GM18517 (cell line): ENCODE data around the gene TAF11.
"Not testable (repeated sequence)": the region's sequence is repeated elsewhere in the genome, so short reads cannot be mapped to it uniquely, and the experiment has no call there.

Source experiments
- ATAC-seq: cut with Tn5 transposase; IDR thresholded peaks from one replicate; pipeline ENCODE4 v1.9.1; 2021; ENCODE audit warnings: mild to moderate bottlenecking, moderate library complexity; ENCODE audit not compliant: unreplicated experiment

The TAF11 gene

DNA sequence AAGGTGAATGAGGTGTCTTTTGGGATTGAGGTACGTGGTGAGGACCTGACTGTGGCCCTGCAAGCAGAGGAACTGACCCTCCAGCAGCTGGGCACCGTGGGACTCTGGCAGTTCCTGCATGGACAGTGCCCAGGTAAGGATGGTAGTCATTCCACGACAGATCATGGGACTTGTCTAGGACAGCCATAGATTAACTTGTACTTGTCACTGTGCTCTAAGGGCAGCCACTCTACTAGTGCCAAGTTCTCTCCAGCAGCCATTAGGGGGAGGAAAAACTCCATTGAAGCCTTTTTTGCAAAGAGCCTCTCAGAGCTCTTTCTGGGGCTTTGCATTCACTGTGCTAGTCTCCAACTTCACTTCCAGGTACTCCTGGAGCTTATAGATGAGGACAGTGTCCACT, 20.4 kb downstream of the TAF11 start:
- no peak for ATAC-seq

DNA sequence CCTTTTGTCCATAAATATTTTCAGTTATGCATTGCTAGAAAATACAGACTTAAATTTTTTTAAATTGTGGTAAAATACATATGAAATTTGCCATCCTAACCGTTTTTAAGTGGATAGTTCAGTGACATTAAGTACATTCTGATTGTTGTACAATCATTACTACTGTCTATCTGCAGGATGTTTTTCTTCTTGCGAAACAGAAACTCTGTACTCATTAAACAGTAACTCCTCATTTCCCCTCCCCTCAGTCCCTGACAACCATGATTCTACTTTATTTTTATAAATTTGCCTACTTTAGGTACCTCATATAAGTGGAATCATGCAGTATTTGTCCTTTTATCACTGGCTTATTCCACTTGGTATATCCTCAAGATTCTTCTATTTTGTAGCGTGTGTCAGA, 21.3 kb downstream of the TAF11 start:
- no peak for ATAC-seq

DNA sequence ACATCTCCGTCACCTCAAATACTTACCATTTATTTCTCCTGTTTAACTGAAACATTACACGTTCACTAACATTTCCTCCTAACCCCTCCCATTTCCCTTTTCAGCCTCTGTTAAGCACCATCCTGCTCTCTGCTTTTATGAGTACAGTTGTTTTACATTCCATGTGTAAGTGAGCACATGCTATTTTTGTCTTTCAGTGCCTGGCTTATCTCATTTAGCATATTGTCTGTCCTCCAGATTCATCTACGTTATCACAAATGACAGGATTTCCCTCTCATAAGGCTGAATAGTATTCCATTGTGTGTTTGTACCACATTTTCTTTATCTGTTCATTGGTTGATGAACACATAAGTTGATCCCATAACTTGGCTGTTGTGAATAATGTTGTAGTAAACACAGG, 22.7 kb downstream of the TAF11 start:
- ATAC-seq, result no peak

DNA sequence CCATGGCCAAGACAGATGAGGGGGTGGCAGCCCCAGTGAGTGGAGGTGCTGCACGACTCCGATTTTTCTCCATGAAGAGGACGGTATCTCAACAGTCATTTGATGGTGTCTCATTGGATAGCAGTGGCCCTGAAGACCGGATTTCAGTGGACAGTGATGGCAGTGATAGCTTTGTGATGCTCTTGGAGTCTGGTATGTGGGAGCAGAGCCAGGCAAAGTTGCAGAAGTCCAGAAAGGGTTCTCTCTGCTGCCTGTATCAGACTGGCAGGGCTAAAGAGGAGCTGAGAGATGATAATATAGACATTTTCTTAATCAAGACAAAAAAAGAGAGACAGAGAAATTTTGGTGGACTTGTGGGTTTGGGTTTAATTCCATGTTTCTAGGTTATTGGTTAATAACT, 23.8 kb downstream of the TAF11 start:
- no peak for ATAC-seq

- no peak for ATAC-seq
Observed at GRCh38 chr6:34860776-34861175, 27.1 kb downstream of the TAF11 start.

- ATAC-seq, result no peak
Observed at GRCh38 chr6:34859951-34860350, 27.9 kb downstream of the TAF11 start.

- ATAC-seq, result no peak
Observed at GRCh38 chr6:34858681-34859080, 29.2 kb downstream of the TAF11 start.

- ATAC-seq, result no peak
Observed at GRCh38 chr6:34855463-34855862, 32.4 kb downstream of the TAF11 start.

DNA sequence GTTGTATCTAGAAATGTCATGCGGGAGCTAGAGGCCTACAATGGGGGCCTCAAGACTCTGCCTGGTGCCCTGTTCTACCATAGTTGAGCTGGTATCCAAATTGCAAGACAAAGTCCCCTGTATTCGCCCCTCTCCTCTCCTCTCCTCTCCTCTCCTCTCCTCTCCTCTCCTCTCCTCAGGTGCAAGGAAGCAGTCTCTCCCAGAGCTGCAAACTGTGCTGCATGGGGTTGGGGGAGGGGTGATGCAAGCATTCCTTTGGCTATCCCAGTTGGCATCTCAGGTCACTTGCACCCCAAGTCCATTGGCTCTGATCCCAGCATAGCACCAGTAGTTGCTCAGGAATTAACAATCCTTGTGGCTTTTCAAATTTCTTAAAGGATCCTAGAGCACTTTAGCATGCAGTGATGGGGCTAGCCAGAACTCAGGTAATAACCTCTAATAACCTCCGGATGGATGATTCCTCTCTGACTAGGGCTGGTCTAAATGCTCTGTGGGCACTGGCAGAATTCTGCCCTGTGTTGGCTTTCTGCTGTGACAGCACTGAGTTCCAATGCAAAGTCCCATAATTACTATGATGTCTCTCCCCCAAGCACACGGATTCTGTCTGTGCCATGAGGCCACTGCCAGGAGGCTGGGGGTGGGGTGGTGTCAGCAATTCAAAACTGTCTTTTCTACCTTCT, 35.3 kb downstream of the TAF11 start:
- no peak for ATAC-seq

- no peak for ATAC-seq
Observed at GRCh38 chr6:34851361-34851760, 36.5 kb downstream of the TAF11 start.

GRCh38 chr6:34849066-34849465, 38.8 kb downstream of the TAF11 start:
- not testable (repeated sequence) for ATAC-seq

- ATAC-seq, result no peak
Observed at GRCh38 chr6:34839666-34840352, 48.0 kb downstream of the TAF11 start.

- ATAC-seq, result no peak
Observed at GRCh38 chr6:34837528-34837927, 50.3 kb downstream of the TAF11 start.

DNA sequence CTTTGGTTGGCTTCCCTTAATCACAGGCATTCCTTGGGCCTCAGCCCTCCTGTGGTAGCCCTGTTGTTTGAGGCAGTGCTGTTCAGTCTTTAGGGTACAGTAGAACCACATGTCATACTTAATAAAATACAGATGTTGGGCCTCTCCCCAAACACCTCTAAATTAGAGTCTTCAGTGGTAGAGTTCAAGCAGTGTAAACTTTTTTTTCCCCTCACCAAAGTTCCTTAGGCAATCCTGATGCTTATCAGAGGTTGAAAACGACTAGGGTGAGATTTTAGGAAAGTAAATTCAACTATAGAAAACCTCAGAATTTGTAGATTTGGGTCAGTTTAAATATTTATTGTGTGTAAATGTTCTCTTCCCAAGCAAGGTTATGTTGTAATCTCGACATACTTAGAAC, 51.4 kb downstream of the TAF11 start:
- no peak for ATAC-seq

GRCh38 chr6:34836008-34836407, 51.8 kb downstream of the TAF11 start:
- ATAC-seq, result no peak

DNA sequence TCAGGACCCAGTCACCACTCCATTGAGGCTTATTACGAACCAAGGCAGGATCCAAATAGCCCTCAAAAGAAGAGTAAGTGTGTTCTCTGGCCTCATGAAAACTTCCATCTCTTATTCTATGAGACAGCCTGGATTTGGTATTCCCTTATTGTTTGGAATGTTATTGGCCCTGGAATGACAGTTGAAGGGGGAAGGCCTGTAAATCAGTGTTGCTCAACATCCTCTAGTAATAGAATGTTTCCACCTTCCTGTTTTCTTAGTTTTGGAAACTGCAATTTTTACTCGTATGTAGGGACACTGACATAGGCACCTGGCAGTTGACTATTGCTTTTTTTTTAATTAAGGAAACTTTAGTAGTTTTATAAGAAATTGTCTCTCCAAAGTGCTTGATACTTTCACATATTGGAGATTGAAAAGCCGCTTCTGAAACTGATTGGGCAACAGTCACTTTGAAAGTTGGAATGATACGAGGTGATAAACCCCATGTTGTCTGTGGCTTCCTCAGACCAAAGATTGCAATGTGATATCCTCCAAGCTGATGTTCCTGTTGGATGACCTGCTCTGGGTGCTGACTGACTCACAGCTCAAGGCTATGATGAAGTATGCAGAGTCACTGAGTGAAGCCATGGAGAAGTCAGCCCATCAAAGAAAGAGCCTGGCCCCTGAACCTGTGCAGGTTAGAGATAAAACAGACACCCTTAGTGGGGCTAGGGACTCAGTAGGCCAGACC, 52.9 kb downstream of the TAF11 start:
- ATAC-seq, result no peak

DNA sequence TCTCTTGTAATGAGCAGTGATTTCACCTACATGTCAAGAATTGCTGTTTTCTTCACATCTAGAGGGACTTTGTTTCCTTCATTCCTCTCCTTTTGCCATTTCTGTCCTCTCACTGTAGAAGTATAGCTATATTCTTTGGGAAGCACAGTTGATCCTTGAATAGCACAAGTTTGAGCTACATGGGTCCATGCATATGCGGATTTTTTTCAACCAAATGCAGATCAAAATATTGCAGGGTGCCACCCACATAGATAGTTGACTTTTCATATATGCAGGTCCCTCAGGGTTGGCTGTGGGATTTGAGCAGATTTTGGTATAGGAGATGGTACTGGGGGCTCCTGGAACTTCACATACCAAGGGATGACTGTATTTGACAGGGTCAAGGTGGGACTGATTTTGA, 54.9 kb downstream of the TAF11 start:
- no peak for ATAC-seq

DNA sequence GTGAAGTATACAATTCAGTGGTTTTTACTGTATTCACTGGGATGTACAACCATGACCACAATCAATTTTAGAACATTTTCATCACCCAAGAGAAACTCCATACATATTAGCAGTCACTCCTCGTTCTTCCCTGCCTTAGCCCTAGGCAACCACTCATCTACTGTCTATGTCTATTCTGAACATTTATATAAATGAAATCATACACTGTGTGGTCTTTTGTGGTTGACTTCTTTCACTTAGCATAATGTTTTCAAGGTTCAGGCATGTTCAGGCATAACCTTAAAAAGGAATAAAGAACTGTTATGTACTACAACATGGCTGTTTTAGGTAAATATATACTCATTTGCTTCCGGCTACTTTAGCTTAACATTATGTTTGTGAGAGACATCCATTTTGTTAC, 58.7 kb downstream of the TAF11 start:
- ATAC-seq, result no peak
